DMS153 (cell line): ENCODE data around the gene FPR1.

Experiments used
- DNase-seq: peaks from one replicate; lab custom pipeline; 2025; lab: John Stamatoyannopoulos, UW

The FPR1 gene, protein sequence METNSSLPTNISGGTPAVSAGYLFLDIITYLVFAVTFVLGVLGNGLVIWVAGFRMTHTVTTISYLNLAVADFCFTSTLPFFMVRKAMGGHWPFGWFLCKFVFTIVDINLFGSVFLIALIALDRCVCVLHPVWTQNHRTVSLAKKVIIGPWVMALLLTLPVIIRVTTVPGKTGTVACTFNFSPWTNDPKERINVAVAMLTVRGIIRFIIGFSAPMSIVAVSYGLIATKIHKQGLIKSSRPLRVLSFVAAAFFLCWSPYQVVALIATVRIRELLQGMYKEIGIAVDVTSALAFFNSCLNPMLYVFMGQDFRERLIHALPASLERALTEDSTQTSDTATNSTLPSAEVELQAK

GRCh38 chr19:51751655-51752054 lies at the start of gene FPR1:
FPR1 (minus strand) TSS chr19:51751878; CDS start chr19:51746994, 4,884 bp downstream.
- DNase-seq = no peak

DNA sequence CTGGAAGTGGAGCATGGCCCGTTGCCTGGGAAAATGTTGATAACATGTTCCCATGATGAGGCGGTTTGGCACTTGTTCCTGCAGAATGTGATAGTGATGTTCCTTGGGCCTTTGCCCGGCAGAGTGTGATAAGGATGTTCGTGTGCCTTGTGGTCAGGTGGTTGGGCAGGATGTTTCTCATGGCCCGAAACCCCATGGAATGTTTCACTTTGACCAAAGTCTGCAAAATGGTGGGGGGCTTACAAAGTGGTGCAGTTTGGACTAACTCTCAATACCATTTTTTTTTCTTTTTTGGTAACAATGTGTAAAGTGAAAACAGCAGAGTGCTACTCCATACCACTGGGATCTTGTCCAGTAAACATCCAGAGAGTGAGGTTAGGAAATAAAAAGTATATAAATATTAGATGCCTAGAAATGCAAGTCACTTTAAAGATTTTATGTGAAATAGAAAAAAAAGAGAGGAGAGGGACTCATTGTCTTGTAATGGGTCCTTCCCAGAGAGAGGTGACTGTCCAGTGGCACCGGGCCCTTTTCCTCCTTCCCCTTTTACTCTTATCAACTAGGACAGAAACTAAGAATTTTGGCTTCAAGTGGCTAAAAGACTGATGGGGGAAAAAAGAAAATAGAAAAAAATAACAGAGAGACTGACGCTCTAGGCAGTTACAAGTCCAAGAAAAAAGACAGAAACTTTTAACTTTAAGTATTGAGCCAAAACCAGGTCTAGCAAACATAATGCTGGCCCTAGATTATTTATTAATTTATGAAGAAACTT lies 49.0 kb upstream of the FPR1 start:
- no peak for DNase-seq

DNA sequence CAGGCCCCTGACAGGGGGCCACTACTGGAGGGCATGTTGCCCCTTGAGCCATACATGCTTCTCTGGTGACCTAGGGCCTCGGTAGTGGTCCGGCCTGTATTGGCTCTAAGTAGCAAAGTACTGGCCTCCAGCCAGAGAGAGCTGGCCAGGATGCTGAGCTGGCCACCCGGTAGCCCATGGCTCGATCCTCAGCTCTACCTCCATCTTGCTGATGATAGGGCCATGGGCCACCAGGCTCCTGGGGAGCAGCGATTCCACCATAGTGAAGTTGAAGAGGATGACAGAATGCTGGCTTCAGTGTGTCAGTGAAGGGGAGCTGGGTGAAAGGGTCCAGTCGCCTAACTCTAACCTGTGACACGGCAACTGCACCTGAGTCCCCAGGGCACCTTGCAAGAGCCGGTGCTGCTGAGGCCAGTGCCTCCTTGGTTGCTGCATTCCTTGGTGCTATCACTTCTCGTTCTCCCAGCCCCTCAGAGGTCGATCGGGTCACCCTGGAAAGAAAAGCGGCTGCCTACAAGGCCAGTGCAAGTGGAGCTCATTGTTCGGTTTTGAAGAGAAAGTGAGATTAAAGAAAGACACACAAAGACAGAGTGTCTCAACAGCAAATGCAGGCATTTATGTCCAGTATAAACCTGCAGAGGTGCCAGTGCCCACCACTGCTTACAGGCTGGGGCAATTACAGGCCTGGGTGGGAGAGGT lies 48.2 kb upstream of the FPR1 start:
- no peak for DNase-seq

- no peak for DNase-seq
These were observed 47.5 kb upstream of the FPR1 start for GRCh38 chr19:51799034-51799773.

DNA sequence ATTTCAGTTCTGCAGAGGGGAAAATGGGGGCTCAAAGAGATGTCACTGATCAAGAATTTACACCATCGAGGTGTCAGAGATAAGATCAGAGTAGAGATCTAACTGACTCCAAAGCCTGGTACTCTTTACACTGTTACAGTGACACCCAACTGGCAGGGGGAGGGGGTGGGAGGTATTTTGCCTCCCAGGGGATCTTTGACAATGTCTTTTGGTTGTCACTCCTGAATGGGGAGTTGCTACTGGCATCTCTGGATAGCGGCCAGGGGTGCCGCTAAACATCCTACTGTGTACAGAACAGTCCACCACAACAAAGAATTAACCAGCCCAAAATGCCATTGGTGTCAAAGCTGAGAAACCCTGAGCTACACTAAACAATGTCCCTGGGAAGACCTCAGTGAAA lies 46.4 kb upstream of the FPR1 start:
- DNase-seq = no peak

- no peak for DNase-seq
These were observed 45.8 kb upstream of the FPR1 start for GRCh38 chr19:51797480-51797879.

- DNase-seq = no peak
These were observed 44.6 kb upstream of the FPR1 start for GRCh38 chr19:51796195-51796679.

GRCh38 chr19:51794885-51795490 lies 43.3 kb upstream of the FPR1 start, which contains the start of gene FPR3:
FPR3 (plus strand) TSS chr19:51795157; CDS start chr19:51823749, 28,592 bp downstream.
- DNase-seq = no peak

- DNase-seq = no peak
These were observed 42.3 kb upstream of the FPR1 start for GRCh38 chr19:51793994-51794393.

GRCh38 chr19:51792932-51793331 lies 41.3 kb upstream of the FPR1 start:
- DNase-seq = no peak

DNA sequence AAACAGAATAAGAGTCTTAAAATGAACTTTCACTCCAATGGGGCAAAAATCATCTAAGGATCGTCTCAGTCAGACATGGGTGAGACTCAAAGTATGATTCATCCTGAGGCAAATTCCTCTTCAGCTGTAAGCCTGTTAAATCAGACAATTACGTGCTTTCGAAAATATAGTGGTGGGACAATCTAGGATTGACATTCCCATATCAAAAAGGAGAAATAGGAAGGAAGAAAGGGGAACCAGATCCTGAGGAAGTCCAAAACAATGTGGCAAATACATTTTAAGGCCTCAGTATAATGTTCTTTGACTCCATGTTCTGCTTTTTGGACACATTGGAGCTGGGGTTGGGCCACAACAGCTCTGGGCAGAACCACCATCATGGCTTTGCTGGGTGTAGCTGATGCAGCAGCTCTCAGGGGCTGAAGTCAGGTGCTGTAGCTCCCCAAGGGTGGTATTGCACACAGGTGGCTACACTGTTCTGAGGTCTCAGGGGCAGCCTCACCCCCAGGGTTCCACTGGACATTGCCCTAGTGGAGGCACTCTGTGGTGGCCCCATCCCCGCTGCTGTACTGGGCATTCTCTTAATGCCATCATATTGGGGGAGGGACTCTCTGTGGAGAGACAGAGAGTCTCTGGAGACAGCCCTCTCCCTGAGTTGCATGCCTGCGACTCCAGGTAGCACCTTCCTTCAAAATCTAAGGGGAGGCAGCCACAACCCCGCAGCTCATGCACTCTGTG lies 37.5 kb upstream of the FPR1 start:
- DNase-seq = no peak

- DNase-seq = no peak
These were observed 36.4 kb upstream of the FPR1 start for GRCh38 chr19:51788029-51788428.

DNA sequence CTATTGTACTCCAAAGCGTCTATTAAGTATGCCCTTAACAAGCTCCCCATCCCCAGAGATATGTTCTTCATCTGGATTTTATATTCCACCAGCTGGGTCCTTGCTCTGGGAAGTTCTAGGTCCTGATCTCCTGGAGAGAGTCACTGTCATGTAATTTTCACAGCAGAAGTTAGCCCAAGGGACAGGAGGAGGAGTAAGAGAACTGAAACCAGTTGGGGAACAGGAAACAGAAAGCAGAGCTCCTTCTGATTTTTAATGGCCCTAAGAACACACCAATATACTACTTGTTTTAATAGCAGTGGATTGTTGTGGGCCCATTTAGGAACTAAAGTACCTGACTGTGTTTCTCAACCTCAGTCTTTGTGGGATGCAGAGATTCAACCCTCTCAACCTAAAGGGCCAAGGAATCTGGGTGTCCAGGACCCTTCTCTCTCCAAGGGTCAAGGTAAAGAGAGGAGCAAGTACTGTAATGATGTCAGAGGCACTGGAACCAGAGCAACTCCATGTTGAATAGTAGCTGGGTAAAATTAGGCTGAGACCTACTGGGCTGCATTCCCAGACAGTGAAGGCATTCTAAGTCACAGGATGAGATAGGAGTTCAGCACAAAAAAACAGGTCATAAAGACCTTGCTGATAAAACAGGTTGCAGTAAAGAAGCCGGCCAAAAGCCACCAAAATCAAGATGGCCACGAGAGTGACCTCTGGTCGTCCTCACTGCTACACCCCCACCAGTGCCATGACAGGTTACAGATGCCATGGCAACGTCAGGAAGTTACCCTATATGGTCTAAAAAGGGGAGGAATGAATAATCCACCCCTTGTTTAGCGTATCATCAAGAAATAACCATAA lies 35.2 kb upstream of the FPR1 start:
- DNase-seq = no peak

GRCh38 chr19:51784922-51785690 lies 33.4 kb upstream of the FPR1 start:
- DNase-seq = no peak

- DNase-seq = no peak
These were observed 32.6 kb upstream of the FPR1 start for GRCh38 chr19:51784109-51784785.

DNA sequence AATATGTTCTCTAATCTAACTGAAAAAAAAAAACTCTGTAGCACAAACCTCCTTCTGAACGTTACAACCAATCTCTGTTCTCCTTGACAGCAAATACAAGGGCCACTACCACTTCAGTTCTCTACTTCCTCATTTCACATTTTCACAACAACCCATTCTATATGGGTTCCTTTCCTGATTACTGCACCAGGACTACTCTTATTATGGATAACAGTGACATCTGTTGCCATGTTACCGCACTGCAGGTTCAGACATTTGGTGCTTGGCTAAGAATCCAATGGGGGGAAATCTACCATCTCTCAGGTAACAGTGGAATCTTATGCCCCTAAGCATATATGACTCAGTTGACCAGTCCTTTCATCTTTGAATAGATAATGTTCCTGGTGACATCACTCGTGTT lies 31.7 kb upstream of the FPR1 start:
- DNase-seq = peak; percentile 9

GRCh38 chr19:51781999-51782398 lies 30.3 kb upstream of the FPR1 start:
- no peak for DNase-seq

- no peak for DNase-seq
These were observed 28.6 kb upstream of the FPR1 start for GRCh38 chr19:51780270-51780669.
